ENCODE measurements around the gene IRX2.

Gene IRX2

DNA sequence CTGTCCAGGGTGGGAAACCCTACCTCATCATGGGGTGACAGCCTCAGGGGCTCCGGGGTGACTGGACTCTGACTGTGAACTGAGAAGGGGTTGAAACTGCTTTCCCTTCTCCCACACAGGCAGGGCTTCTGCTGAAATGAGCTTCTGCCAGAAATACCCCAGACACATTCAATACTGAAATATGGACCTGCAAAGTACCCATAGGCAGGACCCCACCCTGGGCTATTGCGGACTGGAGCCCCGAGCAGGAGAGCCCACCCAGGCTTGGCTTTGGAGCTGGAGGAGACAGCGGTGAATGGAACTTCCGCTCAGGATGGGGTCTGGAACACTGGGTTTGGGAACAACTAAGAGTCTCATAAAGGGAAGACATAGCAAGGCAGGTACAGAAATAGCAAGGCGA is 37.5 kb downstream of the IRX2 start:
- DNase-seq (ENCODE audit: low read depth) = no peak

DNA sequence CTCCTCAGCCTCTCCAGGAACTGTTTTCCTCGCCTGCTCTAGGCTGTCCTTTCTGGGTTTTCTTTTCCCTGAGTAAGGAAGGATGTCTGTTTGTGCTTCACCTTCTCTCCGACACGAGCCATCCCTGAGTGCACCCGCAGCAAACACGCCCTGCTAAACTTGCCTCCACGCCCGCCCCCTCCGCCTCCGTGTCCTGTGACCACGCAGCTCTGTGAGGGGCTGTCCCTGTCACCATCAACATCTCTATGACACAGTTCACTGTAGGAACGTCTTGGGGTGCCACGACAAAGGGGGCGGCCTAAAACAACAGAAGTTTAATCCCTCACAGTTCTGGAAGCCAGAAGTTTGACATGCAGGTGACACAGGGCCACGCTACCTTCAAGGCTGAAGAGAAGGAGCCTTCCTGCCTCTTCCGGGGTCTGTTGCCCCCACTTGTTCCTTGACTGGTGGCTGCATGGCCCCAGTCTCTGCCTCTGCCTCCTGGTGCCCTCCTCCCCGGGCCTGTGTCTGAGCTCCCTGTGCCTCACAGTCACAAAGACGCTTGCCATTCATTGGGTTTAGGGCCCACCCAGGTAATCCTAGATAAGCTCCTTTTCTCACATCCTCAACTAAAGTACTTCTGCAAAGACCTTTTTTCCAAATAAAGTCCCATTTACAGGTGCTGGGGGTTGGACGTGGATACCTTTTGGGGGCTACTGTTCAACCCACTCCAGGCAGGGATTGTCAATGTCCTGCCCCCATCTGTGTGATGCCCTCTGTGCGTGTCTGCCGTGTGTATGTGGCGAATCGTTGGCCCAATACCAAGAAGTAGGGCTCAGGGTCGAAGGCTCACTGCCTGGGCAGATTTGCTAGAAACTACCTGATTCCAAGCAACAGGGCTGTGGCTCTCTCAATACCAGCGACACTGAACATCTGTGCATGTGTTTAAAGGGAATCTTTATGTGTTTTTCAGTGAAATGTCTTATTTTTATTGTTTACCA is 39.7 kb downstream of the IRX2 start:
- DNase-seq (ENCODE audit: low read depth) = no peak

DNA sequence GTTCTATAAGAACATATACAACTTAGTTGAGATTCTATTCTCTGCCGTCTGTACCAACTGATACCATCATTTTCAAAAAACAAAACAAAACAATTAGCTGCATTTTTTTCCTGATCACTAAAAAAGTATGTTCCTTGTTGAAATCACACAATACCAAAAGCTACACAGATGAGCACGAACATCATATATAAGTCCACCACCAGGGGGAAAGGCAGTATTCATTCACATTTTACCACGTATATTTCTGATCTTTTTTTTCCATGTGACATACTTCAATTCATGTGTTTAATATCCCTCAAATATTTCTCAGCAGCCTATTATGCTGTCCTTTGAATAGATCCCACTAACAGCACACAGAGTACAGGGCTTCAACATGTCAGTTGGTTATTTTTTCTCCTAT is 40.6 kb downstream of the IRX2 start:
- no peak for DNase-seq (ENCODE audit: low read depth)

- DNase-seq (ENCODE audit: low read depth) = no peak
These were observed 41.3 kb downstream of the IRX2 start for GRCh38 chr5:2709976-2710689.

GRCh38 chr5:2708751-2709150 is 42.7 kb downstream of the IRX2 start:
- no peak for DNase-seq (ENCODE audit: low read depth)

DNA sequence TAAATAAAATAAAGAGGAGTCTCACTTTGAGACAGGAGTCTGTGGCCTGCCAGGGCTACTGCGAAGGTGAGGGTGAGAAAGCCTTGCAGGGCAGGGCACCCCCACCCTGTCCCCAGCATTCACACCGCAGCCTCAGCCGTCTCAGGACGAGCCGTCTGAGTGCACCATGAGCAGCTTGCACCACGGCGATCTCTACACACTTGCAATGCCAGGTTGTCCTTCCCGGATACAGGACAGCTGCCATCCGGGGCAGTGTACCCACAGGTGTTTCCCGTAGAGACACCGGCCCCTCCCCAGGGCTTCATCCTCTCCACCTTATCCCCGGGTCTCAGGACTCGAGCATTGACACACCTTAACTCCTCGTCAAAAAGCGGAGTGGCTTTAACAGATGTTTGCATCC is 43.3 kb downstream of the IRX2 start:
- no peak for DNase-seq (ENCODE audit: low read depth)

- DNase-seq (ENCODE audit: low read depth) = no peak
These were observed 45.6 kb downstream of the IRX2 start for GRCh38 chr5:2705861-2706260.

GRCh38 chr5:2704806-2705645 is 46.5 kb downstream of the IRX2 start:
- DNase-seq (ENCODE audit: low read depth) = no peak

GRCh38 chr5:2704111-2704510 is 47.4 kb downstream of the IRX2 start:
- DNase-seq (ENCODE audit: low read depth) = no peak

GRCh38 chr5:2703615-2704014 is 47.9 kb downstream of the IRX2 start:
- no peak for DNase-seq (ENCODE audit: low read depth)

GRCh38 chr5:2703041-2703440 is 48.4 kb downstream of the IRX2 start:
- DNase-seq (ENCODE audit: low read depth) = no peak

DNA sequence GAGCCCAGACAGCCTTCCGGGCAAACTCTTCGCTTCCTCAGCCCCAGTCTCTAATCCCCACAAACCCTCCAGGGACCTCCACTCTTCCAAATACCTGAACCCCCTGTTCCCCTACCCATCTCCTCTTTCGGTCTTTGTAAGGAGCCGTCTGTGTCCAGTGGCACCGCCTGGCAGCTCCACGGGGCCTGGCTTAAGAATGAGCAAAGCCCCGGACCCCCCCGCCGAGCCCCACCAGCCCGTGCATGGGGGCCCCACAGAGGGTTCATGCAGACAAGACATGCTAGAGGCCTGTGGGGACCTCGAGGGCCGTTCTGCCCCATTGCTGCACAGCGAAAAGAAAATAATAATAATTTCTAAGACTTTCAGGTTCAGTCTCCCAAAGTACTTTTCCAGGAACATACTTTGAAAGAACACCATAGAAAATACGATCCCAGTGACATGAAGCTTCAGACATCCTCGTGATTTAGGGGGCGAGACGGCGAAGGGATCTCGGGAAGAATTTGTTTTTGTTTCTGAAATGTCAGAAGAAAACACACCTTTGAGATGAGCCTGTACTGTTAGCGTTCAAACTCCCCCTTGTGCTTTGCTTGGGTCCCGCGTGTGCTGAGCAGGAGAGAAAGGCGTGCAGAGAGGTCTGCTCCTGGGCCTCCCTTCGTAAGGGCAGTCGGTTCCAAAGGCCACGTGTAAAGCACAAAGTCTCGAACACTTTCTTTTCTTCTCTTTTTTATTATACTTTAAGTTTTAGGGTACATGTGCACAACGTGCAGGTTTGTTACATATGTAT is 49.2 kb downstream of the IRX2 start:
- no peak for DNase-seq (ENCODE audit: low read depth)

GRCh38 chr5:2701592-2701991 is 49.9 kb downstream of the IRX2 start:
- no peak for DNase-seq (ENCODE audit: low read depth)

DNA sequence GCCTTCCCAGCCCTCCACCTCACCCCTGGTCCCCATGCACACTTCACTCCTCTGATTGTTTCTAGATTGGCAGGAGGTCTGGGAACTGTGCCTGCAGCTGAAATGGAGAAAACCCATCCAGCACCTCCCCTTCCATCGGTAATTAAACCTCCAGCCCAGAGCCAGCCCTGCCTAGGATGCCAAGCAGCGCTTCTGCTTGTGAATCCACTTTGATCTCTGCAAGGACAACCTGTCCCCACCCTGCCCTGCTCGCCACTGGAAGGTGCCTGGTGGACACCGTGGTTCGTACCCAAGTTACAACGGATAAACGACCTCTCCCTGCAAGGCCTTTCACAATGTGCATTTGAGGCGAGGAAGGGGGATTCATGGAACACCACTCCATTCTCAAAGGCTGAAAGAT is 50.6 kb downstream of the IRX2 start:
- DNase-seq (ENCODE audit: low read depth) = no peak

DNA sequence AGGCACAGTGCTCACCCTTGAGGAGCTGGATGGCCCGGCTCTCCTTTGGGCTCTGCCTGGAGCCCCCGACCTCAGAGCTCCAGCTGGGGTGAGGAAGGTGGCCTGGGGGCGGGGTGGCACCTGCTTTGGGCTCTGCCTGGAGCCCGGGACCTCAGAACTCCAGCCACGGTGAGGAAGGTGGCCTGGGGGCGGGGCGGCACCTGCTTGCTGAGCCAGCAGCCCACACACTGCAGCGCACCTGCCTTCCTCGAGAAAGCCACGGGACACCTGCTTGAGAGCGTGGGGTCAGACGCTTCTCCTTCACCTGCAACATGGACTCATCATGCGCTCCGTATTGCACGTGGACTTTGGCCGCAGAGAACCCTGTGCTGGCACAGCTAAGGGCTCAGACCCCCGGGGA is 51.8 kb downstream of the IRX2 start:
- DNase-seq (ENCODE audit: low read depth) = no peak

- no peak for DNase-seq (ENCODE audit: low read depth)
These were observed 52.2 kb downstream of the IRX2 start for GRCh38 chr5:2699231-2699630.

DNA sequence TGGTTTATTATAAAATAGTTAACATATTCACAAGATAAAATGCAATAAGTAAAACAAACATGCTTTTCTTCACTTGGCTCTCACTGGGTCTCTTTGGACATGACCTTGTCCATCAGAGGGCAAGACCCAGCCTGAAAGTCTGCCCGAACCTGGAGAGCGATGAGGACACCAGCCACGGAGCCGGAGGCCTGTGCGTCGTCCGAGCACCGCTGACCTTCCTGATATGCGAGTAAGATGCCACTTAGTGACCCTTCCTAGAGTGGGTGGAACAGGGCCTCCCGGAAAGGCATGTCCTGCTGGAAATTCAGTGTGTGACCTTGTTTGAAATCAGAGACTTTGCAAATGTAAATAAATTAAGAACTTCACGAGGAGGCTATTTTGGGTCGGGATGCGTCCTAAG is 52.9 kb downstream of the IRX2 start:
- DNase-seq (ENCODE audit: low read depth) = no peak

DNA sequence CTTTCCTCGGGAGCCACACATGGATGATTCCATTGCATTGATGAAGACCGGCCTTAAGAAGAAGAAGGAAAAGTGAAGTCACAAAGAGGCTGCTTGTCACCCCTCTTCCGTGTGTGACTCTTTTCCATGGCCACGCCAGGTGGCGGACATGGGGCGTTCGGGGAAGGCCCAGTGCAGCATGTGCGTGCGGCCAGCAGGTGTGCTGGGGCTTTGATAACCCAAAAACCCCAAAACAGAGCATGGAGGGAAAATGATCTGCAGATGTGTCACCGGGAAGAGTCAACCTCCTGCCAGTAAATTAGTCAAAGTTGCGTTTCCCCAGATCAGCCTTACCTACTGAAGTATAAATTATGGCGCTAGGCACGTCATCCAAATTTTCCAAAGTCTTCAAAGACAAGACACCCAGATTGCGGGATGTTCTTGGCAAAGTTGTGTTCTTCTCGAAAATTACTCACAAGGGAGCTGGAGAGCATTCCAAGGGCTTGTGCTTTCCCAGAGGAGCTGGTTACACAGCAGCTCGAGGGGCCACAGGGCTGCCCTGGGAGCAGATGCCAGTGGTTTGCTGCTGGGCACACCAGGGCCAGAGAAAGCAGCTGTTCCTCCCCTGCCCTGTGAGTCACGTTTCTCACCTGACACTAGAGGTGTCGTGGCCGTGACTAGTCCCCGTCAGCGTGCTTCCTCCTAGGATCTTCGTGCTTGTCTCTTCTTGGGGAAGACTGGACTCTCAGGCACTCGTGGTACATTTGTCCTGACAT is 53.9 kb downstream of the IRX2 start:
- no peak for DNase-seq (ENCODE audit: low read depth)

- DNase-seq (ENCODE audit: low read depth) = no peak
These were observed 54.4 kb downstream of the IRX2 start for GRCh38 chr5:2697041-2697440.

All from activated T-cell treated with anti-CD3 and anti-CD28 coated beads for 48 hours (primary cell).